CD8-positive, alpha-beta memory T cell (primary cell): Measurements from ENCODE around the gene TBC1D25. TPM values are rescaled to one million over a fixed set of nuclear protein-coding genes. Genes with fewer than 3 reads are reported as not detected.
"Not testable (repeated sequence)": the region's sequence is repeated elsewhere in the genome, so short reads cannot be mapped to it uniquely, and the experiment has no call there.

ENCODE experiments used
- CTCF ChIA-PET: fragments of 350-600 bp; sonication (Branson Sonifier 250); formaldehyde crosslinking; loops from one replicate; lab custom pipeline; 2021; ENCODE audit warnings: antibody characterized with exemption; lab: Charles Lee
- POLR2A ChIA-PET: fragments of 350-600 bp; sonication (Branson Sonifier 250); formaldehyde crosslinking; loops from one replicate; lab custom pipeline; 2021; ENCODE audit warnings: antibody characterized with exemption; lab: Charles Lee
- DNase-seq, 5 donors: peaks; one replicate each; pipeline versions ENCODE4 v3.0.0 to v3.0.0-alpha.2; 2020 to 2022; ENCODE audit warnings: mixed read lengths in 1 of 5
- H3K27ac ChIP-seq: one replicate; pipeline ENCODE4 v1.7.0; 2013; ENCODE audit warnings: low read depth, mild to moderate bottlenecking, low read length, moderate library complexity
- H3K27me3 ChIP-seq: 2 replicates; pipeline ENCODE4 v1.7.0; 2013; ENCODE audit warnings: low read length, mild to moderate bottlenecking; ENCODE audit not compliant: insufficient read depth, poor library complexity, severe bottlenecking
- H3K36me3 ChIP-seq: 2 replicates; pipeline ENCODE4 v1.7.0; 2013; ENCODE audit warnings: mild to moderate bottlenecking, low read length, moderate library complexity; ENCODE audit not compliant: insufficient read depth
- H3K4me1 ChIP-seq: 2 replicates; pipeline ENCODE4 v1.7.0; 2013; ENCODE audit warnings: mild to moderate bottlenecking, low read length, moderate library complexity; ENCODE audit not compliant: insufficient read depth
- H3K4me3 ChIP-seq: 2 replicates; pipeline ENCODE4 v1.7.0; 2013; ENCODE audit warnings: mild to moderate bottlenecking, low read length
- H3K9me3 ChIP-seq: 2 replicates; pipeline ENCODE4 v1.7.0; 2013; ENCODE audit warnings: mild to moderate bottlenecking, low read length
- H3K27ac Mint-ChIP-seq, 8 donors: one replicate each; pipeline ENCODE4 v1.8.0; 2020 to 2021; ENCODE audit warnings: mixed read lengths in 8 of 8, mild to moderate bottlenecking in 6 of 8, inconsistent platforms in 3 of 8, moderate library complexity in 3 of 8
- H3K27me3 Mint-ChIP-seq, 2 donors: one replicate each; pipeline ENCODE4 v1.8.0; 2020 to 2021; ENCODE audit warnings: mixed read lengths in 2 of 2, mild to moderate bottlenecking in 1 of 2, moderate library complexity in 1 of 2
- H3K36me3 Mint-ChIP-seq, 3 donors: one replicate each; pipeline ENCODE4 v1.8.0; 2020 to 2021; ENCODE audit warnings: mixed read lengths in 3 of 3, inconsistent platforms in 1 of 3, mild to moderate bottlenecking in 1 of 3
- H3K4me1 Mint-ChIP-seq, 3 donors: one replicate each; pipeline ENCODE4 v1.8.0; 2020 to 2021; ENCODE audit warnings: mixed read lengths in 3 of 3, inconsistent platforms in 1 of 3, mild to moderate bottlenecking in 1 of 3
- H3K4me3 Mint-ChIP-seq, 7 donors: one replicate each; pipeline ENCODE4 v1.8.0; 2020 to 2021; ENCODE audit warnings: mixed read lengths in 7 of 7, mild to moderate bottlenecking in 6 of 7, moderate library complexity in 4 of 7, inconsistent platforms in 2 of 7
- H3K9me3 Mint-ChIP-seq, 5 donors: one replicate each; pipeline ENCODE4 v1.8.0; 2020 to 2022; ENCODE audit warnings: mixed read lengths in 5 of 5, mild to moderate bottlenecking in 3 of 5, moderate library complexity in 2 of 5, inconsistent platforms in 1 of 5
- polyA plus RNA-seq: library from polyadenylated mRNA; unstranded; fragments of 300-500 nt; fragmentation: Illumina TruSeq; gene quantifications from one replicate; pipeline ENCODE4 v1.2.3, GENCODE V29; 2021
- total RNA-seq, 2 experiments: library from RNA; stranded (reverse); gene quantifications; one replicate each; pipeline ENCODE4 v1.2.3, GENCODE V29; 2021

The TBC1D25 gene
- total and polyA plus RNA-seq, 3 experiments from 2014 or later: 14.0 to 21.5 (median 15.2) TPM

- peaks cover 0 to 37% (median 3%) of the 10 kb centered on the region in 3 donors for H3K36me3 Mint-ChIP-seq
- ChIA-PET POLR2A (interaction anchor here (1.2 to 2.7 kb wide), 3 partner anchors 19 to 34 kb away, joined by 4 to 22 read pairs (median 20); partner anchors contain the start of genes EBP and RBM3), CTCF (interaction anchor here (1.0 to 2.4 kb wide), 8 partner anchors 9 to 458 kb away, joined by 3 to 11 read pairs (median 6); partner anchors contain the start of genes PORCN and RBM3)
- peaks cover 16 to 26% (median 18%) of the 10 kb centered on the region in 3 donors for H3K4me1 Mint-ChIP-seq
- H3K9me3 Mint-ChIP-seq: no peaks in the 10 kb centered on the region
- H3K27ac ChIP-seq: peak overlapping the region; percentile 89
- no peaks in the 10 kb centered on the region for H3K27me3 Mint-ChIP-seq
- H3K4me3 ChIP-seq: peak overlapping the region; percentile 64
- no peaks in the 10 kb centered on the region for H3K27me3 ChIP-seq
- peak overlapping the region; percentile 72 to 98 (median 96) for H3K27ac Mint-ChIP-seq
- peak in 2 of 5 donors; percentile 19 to 47 for DNase-seq
- H3K4me1 ChIP-seq: peaks cover 14% of the 10 kb centered on the region
- no peaks in the 10 kb centered on the region for H3K9me3 ChIP-seq
- H3K4me3 Mint-ChIP-seq: peak overlapping the region; percentile 85 to 94 (median 90)
- H3K36me3 ChIP-seq: peaks cover 5% of the 10 kb centered on the region
Observed at GRCh38 chrX:48540480-48540879, 966 bp downstream of the TBC1D25 start.

DNA sequence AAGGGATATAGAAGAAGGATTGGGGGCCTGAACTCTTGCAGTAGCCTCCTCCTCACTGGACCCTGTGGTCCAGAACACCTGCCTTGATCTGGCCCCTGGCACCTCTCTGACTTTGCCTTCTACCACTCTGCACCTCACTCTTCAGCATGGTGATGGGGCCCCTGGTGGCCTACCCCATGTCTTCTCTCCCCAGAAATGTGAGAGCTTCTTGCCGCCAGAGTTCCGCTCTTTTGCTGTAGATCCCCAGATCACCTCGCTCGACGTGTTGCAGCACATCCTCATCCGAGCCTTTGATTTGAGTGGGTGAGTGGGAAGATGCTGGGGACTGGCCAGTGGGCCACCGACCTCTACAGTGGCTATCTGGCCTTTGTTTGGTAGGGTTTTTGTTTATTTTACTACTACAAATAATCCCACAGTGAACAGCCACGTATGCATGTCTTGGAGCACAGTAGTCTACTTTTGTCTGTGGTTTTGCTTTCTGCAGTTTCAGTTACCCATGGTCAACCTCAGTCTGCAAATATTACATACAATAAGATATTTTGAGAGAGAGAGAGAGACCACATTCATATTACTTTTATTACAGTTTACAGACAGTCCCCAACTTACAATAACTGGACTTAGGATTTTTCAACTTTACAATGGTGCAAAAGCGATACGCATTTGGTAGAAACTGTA lies 1.8 kb downstream of the TBC1D25 start:
- no peaks in the 10 kb centered on the region for H3K9me3 ChIP-seq
- H3K4me1 ChIP-seq: peaks cover 14% of the 10 kb centered on the region
- no peaks in the 10 kb centered on the region for H3K27me3 ChIP-seq
- Mint-ChIP-seq H3K36me3 (peaks cover 0 to 40% (median 3%) of the 10 kb centered on the region in 3 donors), H3K4me1 (peaks cover 16 to 26% (median 18%) of the 10 kb centered on the region in 3 donors), H3K27ac (peak overlapping the region; percentile 62 to 98 (median 92)), H3K4me3 (peak overlapping the region; percentile 53 to 94 (median 90)), H3K9me3 (no peaks in the 10 kb centered on the region), H3K27me3 (no peaks in the 10 kb centered on the region)
- DNase-seq: no peak
- ChIA-PET POLR2A (no interaction called here), CTCF (interaction anchor here (1.5 to 2.4 kb wide), 2 partner anchors 16 to 75 kb away, joined by 3 to 10 read pairs; no protein-coding TSS in a partner anchor)
- H3K36me3 ChIP-seq: peaks cover 5% of the 10 kb centered on the region
- no peak overlapping the region for H3K27ac ChIP-seq
- H3K4me3 ChIP-seq: no peak overlapping the region

DNA sequence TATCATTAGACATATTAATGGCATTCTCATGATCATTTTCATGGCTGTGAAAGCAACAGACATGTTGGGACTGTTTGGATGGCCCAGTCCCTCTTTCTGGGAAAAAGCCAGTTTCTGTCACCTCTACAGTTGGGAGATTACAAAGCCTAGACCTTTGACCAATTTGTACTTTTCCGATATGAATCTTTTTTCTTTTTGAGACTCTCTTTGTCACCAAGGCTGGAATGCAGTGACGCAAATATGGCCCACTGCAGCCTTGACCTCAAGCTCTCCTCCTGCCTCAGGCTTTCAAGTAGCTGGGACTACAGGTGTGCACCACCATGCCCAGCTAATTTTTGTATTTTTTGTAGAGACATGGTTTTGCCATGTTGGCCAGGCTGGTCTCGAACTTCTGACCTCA lies 9.4 kb downstream of the TBC1D25 start:
- peaks cover 0 to 5% (median 0%) of the 10 kb centered on the region in 3 donors for H3K4me1 Mint-ChIP-seq
- Histone ChIP-seq H3K36me3 (peaks cover 11% of the 10 kb centered on the region), H3K4me3 (no peak overlapping the region), H3K9me3 (no peaks in the 10 kb centered on the region), H3K4me1 (no peaks in the 10 kb centered on the region), H3K27ac (no peak overlapping the region), H3K27me3 (no peaks in the 10 kb centered on the region)
- H3K27me3 Mint-ChIP-seq: no peaks in the 10 kb centered on the region
- DNase-seq: no peak
- no peak overlapping the region for H3K4me3 Mint-ChIP-seq
- H3K36me3 Mint-ChIP-seq: peaks cover 0 to 52% (median 8%) of the 10 kb centered on the region in 3 donors
- ChIA-PET CTCF (interaction anchor here (1.5 kb wide), 1 partner anchor 9 kb away, joined by 5 read pairs; the partner anchor contains the start of gene TBC1D25), POLR2A (no interaction called here)
- H3K9me3 Mint-ChIP-seq: no peaks in the 10 kb centered on the region
- peak overlapping the region in 1 of 8 donors; percentile 67 for H3K27ac Mint-ChIP-seq

DNA sequence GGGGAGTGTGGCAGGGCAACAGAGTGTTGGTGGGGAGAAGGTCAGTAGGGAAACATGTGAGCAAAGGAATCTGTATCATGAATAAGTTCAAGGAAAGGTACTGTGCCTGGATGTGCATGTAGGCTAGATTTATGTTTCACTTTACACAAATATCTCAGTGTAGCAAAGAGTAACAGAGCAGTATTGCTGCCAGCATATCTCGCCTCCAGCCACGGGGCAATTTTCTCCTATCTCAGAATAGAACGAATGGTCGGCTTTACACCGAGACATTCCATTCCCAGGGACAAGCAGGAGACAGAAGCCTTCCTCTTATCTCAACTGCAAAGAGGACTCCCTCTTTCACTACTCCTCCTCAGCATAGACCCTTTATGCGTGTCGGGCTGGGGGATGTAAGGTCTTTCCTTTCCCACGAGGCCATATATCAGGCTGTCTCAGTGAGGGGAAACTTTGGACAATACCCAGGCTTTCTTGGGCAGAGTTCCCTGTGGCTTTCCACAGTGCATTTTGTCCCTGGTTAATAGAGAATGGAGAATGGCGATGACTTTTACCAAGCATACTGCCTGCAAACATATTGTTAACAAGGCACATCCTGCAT lies 16.3 kb downstream of the TBC1D25 start:
- DNase-seq, H3K27ac Mint-ChIP-seq, H3K4me3 ChIP-seq, H3K9me3 ChIP-seq, H3K36me3 ChIP-seq, H3K4me1 ChIP-seq, H3K27ac ChIP-seq, H3K4me1 Mint-ChIP-seq, H3K4me3 Mint-ChIP-seq, POLR2A ChIA-PET, H3K9me3 Mint-ChIP-seq, H3K27me3 Mint-ChIP-seq, CTCF ChIA-PET, H3K27me3 ChIP-seq: not testable (repeated sequence)
- peaks cover 0 to 63% (median 8%) of the 10 kb centered on the region in 3 donors for H3K36me3 Mint-ChIP-seq

DNA sequence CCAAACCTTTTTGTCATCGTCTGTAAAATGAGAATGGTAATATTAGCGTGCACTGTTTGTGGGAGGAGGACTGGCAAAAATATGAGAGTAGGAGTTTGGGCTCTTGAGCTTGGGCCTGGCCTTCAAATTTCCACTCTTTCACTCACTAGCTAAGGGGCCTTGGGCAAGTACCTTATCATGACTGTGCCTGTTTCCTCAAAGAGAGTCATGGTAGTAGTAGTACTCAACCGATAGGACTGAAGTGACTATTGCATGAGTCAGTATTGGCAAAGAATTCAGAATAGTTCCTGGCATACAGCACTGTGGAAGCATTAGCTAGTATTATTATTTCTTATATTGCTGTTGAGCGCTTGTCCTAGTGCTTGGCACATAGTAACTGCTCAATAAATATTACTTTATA lies 18.8 kb downstream of the TBC1D25 start:
- H3K4me3 Mint-ChIP-seq: no peak overlapping the region
- no peak overlapping the region for H3K27ac Mint-ChIP-seq
- Histone ChIP-seq H3K4me3 (no peak overlapping the region), H3K9me3 (no peaks in the 10 kb centered on the region), H3K27me3 (no peaks in the 10 kb centered on the region), H3K4me1 (no peaks in the 10 kb centered on the region), H3K27ac (no peak overlapping the region), H3K36me3 (no peaks in the 10 kb centered on the region)
- DNase-seq: no peak
- peaks cover 0 to 69% (median 7%) of the 10 kb centered on the region in 3 donors for H3K36me3 Mint-ChIP-seq
- ChIA-PET POLR2A (no interaction called here), CTCF (no interaction called here)
- H3K27me3 Mint-ChIP-seq: peaks cover 0 to 5% of the 10 kb centered on the region in 2 donors
- H3K9me3 Mint-ChIP-seq: no peaks in the 10 kb centered on the region
- H3K4me1 Mint-ChIP-seq: peaks cover 0 to 4% (median 0%) of the 10 kb centered on the region in 3 donors

DNA sequence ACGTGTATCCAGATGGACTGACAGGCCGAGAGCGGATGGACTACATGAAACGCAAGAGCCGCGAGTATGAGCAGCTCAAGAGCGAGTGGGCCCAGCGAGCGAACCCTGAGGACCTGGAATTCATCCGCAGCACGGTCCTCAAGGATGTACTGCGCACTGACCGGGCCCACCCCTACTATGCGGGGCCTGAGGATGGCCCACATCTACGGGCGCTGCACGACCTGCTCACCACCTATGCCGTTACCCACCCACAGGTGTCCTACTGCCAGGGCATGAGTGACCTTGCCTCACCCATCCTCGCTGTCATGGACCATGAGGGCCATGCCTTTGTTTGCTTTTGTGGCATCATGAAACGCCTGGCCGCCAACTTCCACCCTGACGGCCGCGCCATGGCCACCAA lies 20.1 kb downstream of the TBC1D25 start:
- Mint-ChIP-seq H3K27me3 (peaks cover 0 to 5% of the 10 kb centered on the region in 2 donors), H3K27ac (no peak overlapping the region), H3K4me3 (no peak overlapping the region), H3K9me3 (no peaks in the 10 kb centered on the region), H3K36me3 (peaks cover 0 to 71% (median 5%) of the 10 kb centered on the region in 3 donors), H3K4me1 (peaks cover 0 to 4% (median 0%) of the 10 kb centered on the region in 3 donors)
- Histone ChIP-seq H3K4me1 (no peaks in the 10 kb centered on the region), H3K4me3 (no peak overlapping the region), H3K27me3 (no peaks in the 10 kb centered on the region), H3K27ac (no peak overlapping the region), H3K9me3 (no peaks in the 10 kb centered on the region), H3K36me3 (no peaks in the 10 kb centered on the region)
- ChIA-PET CTCF (no interaction called here), POLR2A (no interaction called here)
- DNase-seq: no peak

GRCh38 chrX:48560056-48560455 lies 20.5 kb downstream of the TBC1D25 start:
- ChIA-PET POLR2A (no interaction called here), CTCF (no interaction called here)
- no peak overlapping the region for H3K27ac Mint-ChIP-seq

GRCh38 chrX:48560681-48561080 lies 21.2 kb downstream of the TBC1D25 start:
- no peak for DNase-seq
- POLR2A ChIA-PET: no interaction called here
- no peaks in the 10 kb centered on the region for H3K4me1 ChIP-seq
- Mint-ChIP-seq H3K36me3 (peaks cover 0 to 61% (median 3%) of the 10 kb centered on the region in 3 donors), H3K4me3 (no peak overlapping the region), H3K9me3 (no peaks in the 10 kb centered on the region), H3K4me1 (peaks cover 0 to 4% (median 0%) of the 10 kb centered on the region in 3 donors), H3K27ac (no peak overlapping the region), H3K27me3 (peaks cover 0 to 3% of the 10 kb centered on the region in 2 donors)
- no peak overlapping the region for H3K4me3 ChIP-seq
- no peaks in the 10 kb centered on the region for H3K36me3 ChIP-seq
- H3K9me3 ChIP-seq: no peaks in the 10 kb centered on the region
- CTCF ChIA-PET: no interaction called here
- H3K27me3 ChIP-seq: no peaks in the 10 kb centered on the region
- no peak overlapping the region for H3K27ac ChIP-seq

More at GRCh38 chrX:48560056-48560455, 20.5 kb downstream of the TBC1D25 start:
- Mint-ChIP-seq H3K36me3 (peaks cover 0 to 67% (median 3%) of the 10 kb centered on the region in 3 donors), H3K9me3 (no peaks in the 10 kb centered on the region), H3K4me3 (no peak overlapping the region), H3K27me3 (peaks cover 0 to 5% of the 10 kb centered on the region in 2 donors), H3K4me1 (peaks cover 0 to 4% (median 0%) of the 10 kb centered on the region in 3 donors)
- no peaks in the 10 kb centered on the region for H3K27me3 ChIP-seq
- no peak overlapping the region for H3K27ac ChIP-seq
- no peak overlapping the region for H3K4me3 ChIP-seq
- H3K4me1 ChIP-seq: no peaks in the 10 kb centered on the region
- no peaks in the 10 kb centered on the region for H3K9me3 ChIP-seq
- no peaks in the 10 kb centered on the region for H3K36me3 ChIP-seq
- no peak for DNase-seq
